Neural crest cell (in vitro differentiated cells): ENCODE results near the gene FCRLB. TPM values are rescaled to one million over a fixed set of nuclear protein-coding genes. Genes with fewer than 3 reads are reported as not detected.

Experiments
- DNase-seq: peaks from one replicate; pipeline ENCODE4 v3.0.0; 2021; ENCODE audit warnings: low read depth, mixed read lengths, low spot score
- H3K27ac Mint-ChIP-seq: one replicate; pipeline ENCODE4 v1.8.0; 2021; ENCODE audit warnings: mild to moderate bottlenecking, mixed read lengths; ENCODE audit not compliant: unreplicated experiment
- H3K27me3 Mint-ChIP-seq: 2 replicates; pipeline ENCODE4 v1.8.0; 2021; ENCODE audit warnings: low read depth, mild to moderate bottlenecking, mixed read lengths
- H3K36me3 Mint-ChIP-seq: 2 replicates; pipeline ENCODE4 v1.8.0; 2021; ENCODE audit warnings: low read depth, mild to moderate bottlenecking, mixed read lengths
- H3K4me1 Mint-ChIP-seq: 2 replicates; pipeline ENCODE4 v1.8.0; 2021; ENCODE audit warnings: mixed read lengths
- H3K4me3 Mint-ChIP-seq: one replicate; pipeline ENCODE4 v1.8.0; 2021; ENCODE audit warnings: mild to moderate bottlenecking, mixed read lengths
- H3K9me3 Mint-ChIP-seq: 2 replicates; pipeline ENCODE4 v1.8.0; 2021; ENCODE audit warnings: mixed read lengths
- CTCF ChIP-seq: fragments of 200-600 bp; sonication (generic); conservative IDR thresholded peaks from 2 replicates; pipeline ENCODE4 v1.5.0; 2021; ENCODE audit warnings: antibody characterized with exemption, mild to moderate bottlenecking
- total RNA-seq: library from RNA; stranded (reverse); gene quantifications from 2 replicates; pipeline ENCODE4 v1.2.1, GENCODE V29; 2021

FCRLB gene
- total RNA-seq, 1 donor from 2014 or later: 0.40 TPM

- Mint-ChIP-seq H3K4me1 (no peaks in the 10 kb centered on the region), H3K36me3 (no peaks in the 10 kb centered on the region), H3K4me3 (no peak overlapping the region), H3K27me3 (peaks cover 39% of the 10 kb centered on the region), H3K27ac (no peak overlapping the region), H3K9me3 (no peaks in the 10 kb centered on the region)
- no peak for TF ChIP-seq CTCF
- DNase-seq: no peak
Measured at GRCh38 chr1:161702250-161702649, 19.1 kb upstream of the FCRLB start.

GRCh38 chr1:161705537-161705936 is 15.8 kb upstream of the FCRLB start:
- no peak for TF ChIP-seq CTCF
- H3K4me1 Mint-ChIP-seq: no peaks in the 10 kb centered on the region
- DNase-seq: no peak
- no peak overlapping the region for H3K4me3 Mint-ChIP-seq
- H3K27me3 Mint-ChIP-seq: peaks cover 34% of the 10 kb centered on the region
- no peak overlapping the region for H3K27ac Mint-ChIP-seq
- H3K9me3 Mint-ChIP-seq: no peaks in the 10 kb centered on the region
- no peaks in the 10 kb centered on the region for H3K36me3 Mint-ChIP-seq

- TF ChIP-seq CTCF: no peak
- H3K27ac Mint-ChIP-seq: no peak overlapping the region
- H3K36me3 Mint-ChIP-seq: no peaks in the 10 kb centered on the region
- H3K4me1 Mint-ChIP-seq: no peaks in the 10 kb centered on the region
- no peak for DNase-seq
- H3K9me3 Mint-ChIP-seq: no peaks in the 10 kb centered on the region
- peaks cover 33% of the 10 kb centered on the region for H3K27me3 Mint-ChIP-seq
- H3K4me3 Mint-ChIP-seq: no peak overlapping the region
Measured at GRCh38 chr1:161706113-161706481, 15.2 kb upstream of the FCRLB start.

GRCh38 chr1:161706482-161707347 is 14.6 kb upstream of the FCRLB start, which contains the start of gene FCRLA:
Gene FCRLA (plus strand): TSS chr1:161707229. CDS start chr1:161707265, 36 bp downstream.
- H3K9me3 Mint-ChIP-seq: no peaks in the 10 kb centered on the region
- H3K4me1 Mint-ChIP-seq: no peaks in the 10 kb centered on the region
- no peak for DNase-seq
- peaks cover 29% of the 10 kb centered on the region for H3K27me3 Mint-ChIP-seq
- H3K27ac Mint-ChIP-seq: no peak within 1 kb of the TSS
- H3K36me3 Mint-ChIP-seq: no peaks in the 10 kb centered on the region
- H3K4me3 Mint-ChIP-seq: no peak within 1 kb of the TSS
- TF ChIP-seq CTCF: no peak

- Mint-ChIP-seq H3K9me3 (no peaks in the 10 kb centered on the region), H3K27ac (no peak overlapping the region), H3K27me3 (peaks cover 27% of the 10 kb centered on the region), H3K4me1 (no peaks in the 10 kb centered on the region), H3K36me3 (no peaks in the 10 kb centered on the region), H3K4me3 (no peak overlapping the region)
- TF ChIP-seq CTCF: no peak
- DNase-seq: no peak
Measured at GRCh38 chr1:161707503-161707902, 13.8 kb upstream of the FCRLB start.
